ENCODE data around the gene MYL10. TPM values are rescaled to one million over a fixed set of nuclear protein-coding genes. Genes with fewer than 3 reads are reported as not detected.

The MYL10 gene
- total and polyA plus RNA-seq, 2 of the 8 experiments (the other 6 are each of a cell fraction or from before 2014, with no cell fraction given), result 0.18 TPM; not detected in 1

DNA sequence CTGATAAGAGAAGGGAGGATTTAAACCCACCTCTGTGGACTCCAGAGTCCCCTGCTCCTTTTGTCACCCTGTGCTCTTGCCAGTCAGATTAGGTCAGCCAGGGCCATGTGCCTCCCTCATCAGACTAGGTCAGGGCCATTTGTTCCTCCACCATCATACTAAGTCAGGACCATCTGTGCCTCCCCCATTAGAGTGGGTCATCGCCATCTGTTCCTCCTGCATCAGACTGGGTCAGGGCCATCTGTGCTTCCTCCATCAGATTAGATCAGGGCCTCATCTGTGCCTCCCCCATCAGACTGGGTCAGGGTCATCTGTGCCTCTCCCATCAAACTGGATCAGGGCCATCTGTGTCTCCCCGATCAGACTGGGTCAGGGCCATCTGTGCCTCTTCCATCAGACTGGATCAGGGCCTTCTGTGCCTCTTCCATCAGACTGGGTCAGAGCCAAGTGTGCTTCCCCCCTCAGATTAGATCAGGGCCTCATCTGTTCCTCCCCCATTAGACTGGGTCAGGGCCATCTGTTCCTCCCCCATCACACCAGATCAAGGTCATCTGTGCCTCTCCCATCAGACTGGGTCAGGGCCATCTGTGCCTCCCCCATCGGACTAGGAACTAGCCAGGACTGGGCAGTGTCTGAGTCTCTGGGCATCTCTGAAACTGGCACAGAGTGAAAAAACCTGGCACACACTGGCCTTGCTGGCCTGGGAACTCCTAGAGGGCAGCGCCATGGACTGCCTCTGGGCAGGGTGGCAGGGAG lies 11.5 kb downstream of the MYL10 start:
- 80% methylated on average over 4 of the region's 4 CpGs; no CpG with 5 or more reads in 1 of the 2 experiments for WGBS, 2 experiments (ENCODE audit: extremely low coverage in 1 of 2, insufficient coverage in 1 of 2, insufficient read length in 1 of 2, insufficient replicate concordance in 2 of 2, low coverage in 1 of 2, low lambda C conversion rate in 2 of 2, missing lambda C conversion rate in 1 of 2)
- H4K91ac ChIP-seq (replicated peaks; ENCODE audit: insufficient read length, low read length), result no peak overlapping the region
- H3K23ac ChIP-seq (ENCODE audit: insufficient read length), result no peak overlapping the region
- H3K4me2 ChIP-seq (ENCODE audit: insufficient read depth in 1 of 2, low read depth in 2 of 2, low read length in 2 of 2), result no peak overlapping the region
- no peak overlapping the region for H3K14ac ChIP-seq (ENCODE audit: insufficient read length)
- H3K79me1 ChIP-seq (ENCODE audit: low read depth, low read length), result no peaks in the 10 kb centered on the region
- no peaks in the 10 kb centered on the region for H3K36me3 ChIP-seq (ENCODE audit: control insufficient read depth in 2 of 4, insufficient read depth in 4 of 4, low read length in 3 of 4)
- no peak overlapping the region for H3K4me3 ChIP-seq (ENCODE audit: extremely low read depth in 1 of 4, insufficient read depth in 2 of 4, low read depth in 3 of 4, low read length in 4 of 4)
- CTCF ChIA-PET (ENCODE audit: partially characterized antibody), result interaction anchor here (6.3 kb wide), 1 partner anchor 13 kb away, joined by 50 read pairs; no protein-coding TSS in a partner anchor
- no peaks in the 10 kb centered on the region for H3K9me3 ChIP-seq (ENCODE audit: insufficient read depth in 2 of 2, low read depth in 1 of 2, low read length in 1 of 2)
- H2BK12ac ChIP-seq (ENCODE audit: low read depth, low read length), result no peak overlapping the region
- no peak overlapping the region for H3K9ac ChIP-seq (replicated peaks in 1 of 4; ENCODE audit: extremely low read depth in 1 of 4, low read depth in 3 of 4, low read length in 3 of 4)
- no peaks in the 10 kb centered on the region for H4K20me1 ChIP-seq (replicated peaks in 1 of 2; ENCODE audit: control insufficient read depth in 1 of 2, insufficient read depth in 2 of 2, low read length in 2 of 2)
- H3K27ac ChIP-seq (ENCODE audit: low read depth, low read length), result no peak overlapping the region
- H2BK120ac ChIP-seq (replicated peaks; ENCODE audit: low read depth, low read length), result no peak overlapping the region
- H4K5ac ChIP-seq (ENCODE audit: insufficient read length, low read depth, low read length), result no peak overlapping the region
- no peak overlapping the region for H2AFZ ChIP-seq (ENCODE audit: low read length)
- no peak overlapping the region for H3K56ac ChIP-seq (replicated peaks; ENCODE audit: insufficient read length, low read depth, low read length)
- TF ChIP-seq CTBP2 (IDR thresholded peaks at IDR 0.05; ENCODE audit: borderline replicate concordance, insufficient read depth, insufficient read length, low read length) (no peak), BACH1 (IDR thresholded peaks at IDR 0.05; ENCODE audit: low read length) (no peak), GABPA (IDR thresholded peaks at IDR 0.05; ENCODE audit: borderline replicate concordance, insufficient read depth, low read length) (no peak), E2F6 (IDR thresholded peaks at IDR 0.05) (no peak), POLR2A (IDR thresholded peaks at IDR 0.05; ENCODE audit: control extremely low read depth in 1 of 2, low read depth in 2 of 2, low read length in 2 of 2) (no peak), JUN (IDR thresholded peaks at IDR 0.05; ENCODE audit: low read depth, low read length) (no peak), SAP30 (IDR thresholded peaks at IDR 0.05; ENCODE audit: insufficient read depth, insufficient replicate concordance, low read length) (no peak), SUZ12 (IDR thresholded peaks at IDR 0.05; ENCODE audit: low read length) (no peak)
- H3K27me3 ChIP-seq (replicated peaks in 1 of 4; ENCODE audit: control insufficient read depth in 3 of 4, extremely low read depth in 1 of 4, insufficient read depth in 3 of 4, low read length in 3 of 4), result no peaks in the 10 kb centered on the region
- no peak for DNase-seq (ENCODE audit: low read depth in 1 of 2, low spot score in 2 of 2)
- H2BK15ac ChIP-seq (ENCODE audit: low read length), result no peak overlapping the region
- H2BK5ac ChIP-seq (ENCODE audit: low read depth, low read length), result no peak overlapping the region
- H3K79me2 ChIP-seq (ENCODE audit: control insufficient read depth in 1 of 2, insufficient read depth in 2 of 2, low read length in 2 of 2), result no peaks in the 10 kb centered on the region
- H3K18ac ChIP-seq (ENCODE audit: extremely low read depth, low read length), result no peak overlapping the region
- no peak overlapping the region for H2BK20ac ChIP-seq (ENCODE audit: low read length)
- H3K4me1 ChIP-seq (replicated peaks in 1 of 4; ENCODE audit: control insufficient read depth in 3 of 4, insufficient read depth in 4 of 4, low read length in 3 of 4), result peaks cover 4 to 23% (median 15%) of the 10 kb centered on the region in 4 experiments; a peak in 6 of 7 replicates
- no peak overlapping the region for H3K4ac ChIP-seq (replicated peaks; ENCODE audit: insufficient read length, low read depth, low read length)
- H2AK5ac ChIP-seq (ENCODE audit: low read depth, low read length), result no peak overlapping the region
- H4K8ac ChIP-seq (ENCODE audit: extremely low read depth, insufficient read depth, low read length), result no peak overlapping the region
- POLR2A ChIA-PET (ENCODE audit: partially characterized antibody), result interaction anchor here (1.0 kb wide), 1 partner anchor 9 kb away, joined by 4 read pairs; no protein-coding TSS in a partner anchor
- FAIRE-seq, result no peak
- H3K23me2 ChIP-seq (ENCODE audit: low read depth, low read length), result no peaks in the 10 kb centered on the region
